Activated CD8-positive, alpha-beta T cell treated with anti-CD3 and anti-CD28 coated beads for 36 hours (primary cell): Measurements from ENCODE around the gene ECE1. TPM values are rescaled to one million over a fixed set of nuclear protein-coding genes. Genes with fewer than 3 reads are reported as not detected.
A peak's percentile ranks its signal among the peaks of the same experiment; 100 is the strongest.
"Not testable (repeated sequence)": the region's sequence is repeated elsewhere in the genome, so short reads cannot be mapped to it uniquely, and the experiment has no call there.

ENCODE experiments used
- ATAC-seq: fragments of 200-7000 bp; cut with Tn5 transposase; one replicate; pipeline ENCODE4 v1.10.0; 2021; ENCODE audit warnings: mild to moderate bottlenecking, moderate library complexity
- CTCF ChIA-PET: fragments of 350-600 bp; sonication (Branson Sonifier 250); formaldehyde crosslinking; loops from one replicate; lab custom pipeline; 2021; ENCODE audit warnings: antibody characterized with exemption; lab: Charles Lee
- POLR2A ChIA-PET: fragments of 350-600 bp; sonication (Branson Sonifier 250); formaldehyde crosslinking; loops from one replicate; lab custom pipeline; 2021; ENCODE audit warnings: antibody characterized with exemption; lab: Charles Lee
- DNase-seq: peaks from one replicate; pipeline ENCODE4 v3.0.0-alpha.2; 2020
- H3K27ac Mint-ChIP-seq: one replicate; pipeline ENCODE4 v1.8.0; 2021; ENCODE audit warnings: mild to moderate bottlenecking, mixed read lengths
- H3K27me3 Mint-ChIP-seq: one replicate; pipeline ENCODE4 v1.8.0; 2021; ENCODE audit warnings: mixed read lengths
- H3K36me3 Mint-ChIP-seq: one replicate; pipeline ENCODE4 v1.8.0; 2021; ENCODE audit warnings: low read depth, mixed read lengths
- H3K4me1 Mint-ChIP-seq: one replicate; pipeline ENCODE4 v1.8.0; 2021; ENCODE audit warnings: low read depth, mixed read lengths
- H3K4me3 Mint-ChIP-seq: one replicate; pipeline ENCODE4 v1.8.0; 2021; ENCODE audit warnings: mild to moderate bottlenecking, moderate library complexity, mixed read lengths
- H3K9me3 Mint-ChIP-seq: one replicate; pipeline ENCODE4 v1.8.0; 2021; ENCODE audit warnings: mixed read lengths
- CTCF ChIP-seq: fragments of 200-600 bp; IDR thresholded peaks from one replicate; pipeline ENCODE4 v1.8.0; 2022; ENCODE audit warnings: antibody characterized with exemption, mild to moderate bottlenecking
- intact Hi-C: fragments of 100-400 bp; cut with micrococcal nuclease; formaldehyde crosslinking; loops from one replicate; pipeline ENCODE4 v1.10.0; 2022
- total RNA-seq, 2 experiments: library from RNA; stranded (reverse); gene quantifications; one replicate each; pipeline ENCODE4 v1.2.3, GENCODE V29; 2021

The ECE1 gene
- total RNA-seq, 2 experiments from 2014 or later, result 118 to 127 TPM

- POLR2A ChIA-PET, result interaction anchor here (0.7 kb wide), 1 partner anchor 470 kb away, joined by 3 read pairs; no protein-coding TSS in a partner anchor
- CTCF ChIA-PET, result interaction anchor here (1.0 kb wide), 1 partner anchor 10 kb away, joined by 3 read pairs; no protein-coding TSS in a partner anchor
- ATAC-seq, result peak; percentile 39
These were observed 84.1 kb downstream of the ECE1 start for GRCh38 chr1:21206117-21206516.

GRCh38 chr1:21205416-21205815 lies 84.8 kb downstream of the ECE1 start:
- no peaks in the 10 kb centered on the region for H3K36me3 Mint-ChIP-seq
- no peak overlapping the region for H3K4me3 Mint-ChIP-seq
- POLR2A ChIA-PET, result interaction anchor here (0.7 kb wide), 1 partner anchor 469 kb away, joined by 3 read pairs; no protein-coding TSS in a partner anchor
- DNase-seq (no peak), ATAC-seq (no peak)
- CTCF ChIA-PET, result interaction anchor here (1.0 kb wide), 2 partner anchors 10 to 18 kb away, joined by 3 read pairs; no protein-coding TSS in a partner anchor
- H3K9me3 Mint-ChIP-seq, result no peaks in the 10 kb centered on the region
- intact Hi-C loops, result no loop called here
- no peak overlapping the region for H3K27ac Mint-ChIP-seq
- TF ChIP-seq CTCF, result no peak
- H3K27me3 Mint-ChIP-seq, result no peaks in the 10 kb centered on the region
- H3K4me1 Mint-ChIP-seq, result no peaks in the 10 kb centered on the region

More at GRCh38 chr1:21206117-21206516, 84.1 kb downstream of the ECE1 start:
- Mint-ChIP-seq H3K27ac (no peak overlapping the region), H3K4me1 (no peaks in the 10 kb centered on the region), H3K36me3 (no peaks in the 10 kb centered on the region), H3K27me3 (no peaks in the 10 kb centered on the region), H3K4me3 (no peak overlapping the region), H3K9me3 (no peaks in the 10 kb centered on the region)
- intact Hi-C loops, result no loop called here
- TF ChIP-seq CTCF, result no peak
- DNase-seq, result no peak

- TF ChIP-seq CTCF, result no peak
- Mint-ChIP-seq H3K4me1 (no peaks in the 10 kb centered on the region), H3K27ac (no peak overlapping the region), H3K27me3 (peaks cover under 1% of the 10 kb centered on the region), H3K9me3 (no peaks in the 10 kb centered on the region), H3K4me3 (no peak overlapping the region), H3K36me3 (no peaks in the 10 kb centered on the region)
- no peak for ATAC-seq
- ChIA-PET CTCF (interaction anchor here (0.6 to 1.4 kb wide), 3 partner anchors 16 to 371 kb away, joined by 3 to 5 read pairs (median 3); no protein-coding TSS in a partner anchor), POLR2A (interaction anchor here (0.5 kb wide), 1 partner anchor 56 kb away, joined by 3 read pairs; no protein-coding TSS in a partner anchor)
- intact Hi-C loops, result no loop called here
- no peak for DNase-seq
These were observed 88.6 kb downstream of the ECE1 start for GRCh38 chr1:21201650-21202049.

GRCh38 chr1:21201238-21201637 lies 89.0 kb downstream of the ECE1 start:
- ATAC-seq, H3K27me3 Mint-ChIP-seq, H3K4me3 Mint-ChIP-seq, POLR2A ChIA-PET, H3K36me3 Mint-ChIP-seq, intact Hi-C loops, DNase-seq, H3K4me1 Mint-ChIP-seq, H3K9me3 Mint-ChIP-seq, H3K27ac Mint-ChIP-seq: not testable (repeated sequence)
- CTCF ChIA-PET, result interaction anchor here (0.6 to 1.4 kb wide), 2 partner anchors 16 to 371 kb away, joined by 3 read pairs; no protein-coding TSS in a partner anchor

- Mint-ChIP-seq H3K27me3 (peaks cover 4% of the 10 kb centered on the region), H3K9me3 (no peaks in the 10 kb centered on the region), H3K36me3 (no peaks in the 10 kb centered on the region), H3K4me3 (no peak overlapping the region), H3K27ac (no peak overlapping the region), H3K4me1 (no peaks in the 10 kb centered on the region)
- POLR2A ChIA-PET, result no interaction called here
- no peak for DNase-seq
- no peak for TF ChIP-seq CTCF
- ATAC-seq, result no peak
- CTCF ChIA-PET, result interaction anchor here (1.4 kb wide), 1 partner anchor 17 kb away, joined by 3 read pairs; no protein-coding TSS in a partner anchor
- intact Hi-C loops, result no loop called here
These were observed 89.5 kb downstream of the ECE1 start for GRCh38 chr1:21200767-21201166.
